Measurements from ENCODE around the gene UHMK1.
"Not testable (repeated sequence)": the region's sequence is repeated elsewhere in the genome, so short reads cannot be mapped to it uniquely, and the experiment has no call there.

Gene UHMK1

DNA sequence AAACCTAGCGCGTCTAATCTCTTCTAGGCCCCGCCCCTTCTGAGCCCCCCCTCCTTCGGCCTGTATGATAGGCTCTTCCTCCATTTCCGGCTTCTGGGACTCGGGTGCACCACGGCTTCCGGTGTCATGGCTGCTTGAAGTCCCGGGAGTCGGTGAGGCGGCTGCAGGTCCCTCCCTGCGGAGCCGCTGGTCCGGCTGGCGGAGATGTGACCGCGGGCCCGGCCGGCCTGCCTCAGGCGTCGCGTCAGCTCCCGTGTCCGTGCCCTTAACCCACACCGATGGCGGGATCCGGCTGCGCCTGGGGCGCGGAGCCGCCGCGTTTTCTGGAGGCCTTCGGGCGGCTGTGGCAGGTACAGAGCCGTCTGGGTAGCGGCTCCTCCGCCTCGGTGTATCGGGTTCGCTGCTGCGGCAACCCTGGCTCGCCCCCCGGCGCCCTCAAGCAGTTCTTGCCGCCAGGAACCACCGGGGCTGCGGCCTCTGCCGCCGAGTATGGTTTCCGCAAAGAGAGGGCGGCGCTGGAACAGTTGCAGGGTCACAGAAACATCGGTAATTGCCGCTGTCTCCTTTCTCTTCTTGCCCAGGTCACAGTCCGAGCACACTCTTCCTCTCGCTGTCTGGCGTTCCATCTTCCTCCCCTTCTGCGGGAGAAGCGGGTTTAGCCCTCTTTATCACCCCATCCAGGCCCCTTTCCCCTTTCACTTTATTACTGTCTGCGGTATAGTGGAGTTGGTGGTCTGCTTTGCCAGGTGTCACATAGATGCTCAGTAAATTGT lies at the start of gene UHMK1:
UHMK1 (plus strand) TSS at position 96 of the 773 bp plus-strand sequence; CDS start at position 279, 183 bp downstream.
- DNase-seq: peak; percentile 27 to 93 (median 84)

- DNase-seq: not testable (repeated sequence)
Observed at GRCh38 chr1:162454361-162454760, 43.3 kb upstream of the UHMK1 start.

GRCh38 chr1:162456323-162456722 lies 41.3 kb upstream of the UHMK1 start:
- DNase-seq: no peak

DNA sequence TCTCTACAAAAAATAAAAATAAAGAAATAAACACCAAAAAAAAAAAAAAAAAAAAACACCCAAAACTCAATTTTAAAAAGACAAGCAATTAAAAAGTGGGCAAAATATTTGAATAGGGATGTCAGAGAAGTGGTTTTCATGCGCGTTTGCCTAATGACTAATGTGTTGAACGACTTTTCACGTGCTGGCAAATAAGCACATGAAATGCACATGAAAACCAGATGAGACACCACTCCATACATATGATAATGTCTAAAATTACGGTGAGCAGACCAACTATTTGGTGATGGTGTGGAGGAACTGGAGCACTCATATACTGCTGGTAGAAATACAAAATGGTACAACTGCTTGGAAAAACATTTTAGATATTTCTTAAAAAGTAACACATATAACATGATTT lies 39.4 kb upstream of the UHMK1 start:
- DNase-seq: no peak

GRCh38 chr1:162462425-162462824 lies 35.2 kb upstream of the UHMK1 start:
- DNase-seq: not testable (repeated sequence)

- DNase-seq: no peak
Observed at GRCh38 chr1:162463021-162463420, 34.6 kb upstream of the UHMK1 start.

DNA sequence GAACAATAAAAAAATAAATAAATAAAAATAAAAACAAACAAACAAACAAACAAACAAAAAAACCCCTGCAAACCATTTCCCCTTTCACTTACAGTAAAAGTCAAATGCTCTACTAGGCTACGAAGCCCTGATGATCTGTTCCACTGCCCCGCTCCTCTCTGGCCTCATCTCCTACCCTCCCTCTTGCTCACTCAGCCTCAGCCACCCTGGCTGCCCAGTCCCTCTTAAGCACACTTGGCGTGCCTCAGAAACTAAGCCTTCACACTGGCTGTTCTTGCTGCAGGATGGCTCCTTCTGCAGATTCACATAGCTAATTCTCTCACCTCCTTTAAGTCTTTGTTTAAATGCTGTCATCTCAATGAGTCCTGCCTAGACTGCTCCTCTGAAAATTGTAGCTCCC lies 30.8 kb upstream of the UHMK1 start:
- DNase-seq: no peak

- no peak for DNase-seq
Observed at GRCh38 chr1:162470216-162470615, 27.4 kb upstream of the UHMK1 start.

GRCh38 chr1:162471290-162471853 lies 26.2 kb upstream of the UHMK1 start:
- no peak for DNase-seq

GRCh38 chr1:162475089-162475488 lies 22.5 kb upstream of the UHMK1 start:
- peak in 30 of 58 donors; percentile 1 to 56 (median 13) for DNase-seq

DNA sequence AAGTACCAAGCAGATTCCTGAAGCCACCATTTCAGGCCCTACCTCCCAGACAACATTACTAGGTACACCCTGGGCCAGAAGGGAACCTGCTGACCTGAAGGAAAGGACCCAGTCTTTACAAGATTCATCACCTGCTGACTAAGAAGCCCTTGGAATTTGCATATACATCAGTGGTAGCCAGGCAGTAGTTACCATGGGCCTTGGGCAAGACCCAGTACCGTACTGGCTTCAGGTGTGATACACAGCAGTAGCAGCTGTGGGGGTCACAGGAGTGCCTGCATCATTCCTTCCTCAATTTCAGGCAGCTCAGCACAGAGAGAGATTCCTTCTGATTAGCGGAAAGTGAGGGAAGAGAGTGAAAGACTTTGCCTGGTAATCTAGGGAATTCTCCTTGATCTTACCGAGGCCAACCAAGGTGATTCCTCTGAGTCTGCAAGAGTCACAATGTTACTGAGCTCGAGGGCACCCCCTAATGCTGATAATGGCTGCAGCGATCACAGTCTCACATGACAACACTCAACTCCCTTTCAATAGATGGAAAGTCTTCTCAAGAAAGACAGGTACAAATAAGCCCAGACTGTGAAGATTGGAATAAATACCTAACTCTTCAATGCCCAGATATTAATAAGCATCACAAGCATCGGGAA lies 22.0 kb upstream of the UHMK1 start:
- DNase-seq: no peak

- no peak for DNase-seq
Observed at GRCh38 chr1:162476620-162477019, 21.0 kb upstream of the UHMK1 start.

- DNase-seq: no peak
Observed at GRCh38 chr1:162485236-162485635, 12.4 kb upstream of the UHMK1 start.

DNA sequence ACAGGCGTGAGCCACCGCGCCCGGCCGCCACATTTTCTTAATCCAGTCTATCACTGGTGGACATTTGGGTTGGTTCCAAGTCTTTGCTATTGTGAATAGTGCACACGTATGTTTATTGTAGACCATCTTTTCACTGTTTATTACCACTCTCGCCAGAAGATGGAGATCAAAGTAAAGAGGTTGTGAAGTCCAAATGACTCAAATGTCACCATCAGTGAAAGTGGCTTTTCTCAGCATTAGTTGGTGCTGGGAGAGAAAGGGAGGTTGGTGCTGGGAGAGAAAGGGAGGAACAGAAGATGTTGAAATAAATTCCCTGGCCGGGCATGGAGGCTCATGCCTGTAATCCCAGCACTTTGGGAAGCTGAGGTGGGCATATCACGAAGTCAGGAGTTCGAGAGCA lies 10.4 kb upstream of the UHMK1 start:
- DNase-seq: no peak

DNA sequence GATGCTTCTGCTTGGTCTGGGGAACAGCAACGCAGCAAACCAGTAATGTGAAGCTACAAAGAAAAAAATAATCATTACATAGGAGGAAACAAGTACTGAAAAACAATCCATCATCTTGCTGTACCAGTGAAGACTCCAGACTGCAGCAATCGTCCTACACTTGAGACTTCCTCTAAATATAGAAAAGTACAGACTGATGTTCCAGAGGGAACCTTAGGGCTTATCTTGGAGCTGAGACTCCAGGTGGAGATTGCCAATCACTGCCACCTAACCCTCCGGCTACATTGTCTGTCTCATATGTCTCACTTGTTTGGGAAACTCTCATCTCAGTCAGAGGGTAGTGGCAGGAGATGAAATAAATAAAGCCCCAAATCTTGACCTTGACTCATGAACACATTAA lies 9.4 kb upstream of the UHMK1 start:
- DNase-seq: no peak

DNA sequence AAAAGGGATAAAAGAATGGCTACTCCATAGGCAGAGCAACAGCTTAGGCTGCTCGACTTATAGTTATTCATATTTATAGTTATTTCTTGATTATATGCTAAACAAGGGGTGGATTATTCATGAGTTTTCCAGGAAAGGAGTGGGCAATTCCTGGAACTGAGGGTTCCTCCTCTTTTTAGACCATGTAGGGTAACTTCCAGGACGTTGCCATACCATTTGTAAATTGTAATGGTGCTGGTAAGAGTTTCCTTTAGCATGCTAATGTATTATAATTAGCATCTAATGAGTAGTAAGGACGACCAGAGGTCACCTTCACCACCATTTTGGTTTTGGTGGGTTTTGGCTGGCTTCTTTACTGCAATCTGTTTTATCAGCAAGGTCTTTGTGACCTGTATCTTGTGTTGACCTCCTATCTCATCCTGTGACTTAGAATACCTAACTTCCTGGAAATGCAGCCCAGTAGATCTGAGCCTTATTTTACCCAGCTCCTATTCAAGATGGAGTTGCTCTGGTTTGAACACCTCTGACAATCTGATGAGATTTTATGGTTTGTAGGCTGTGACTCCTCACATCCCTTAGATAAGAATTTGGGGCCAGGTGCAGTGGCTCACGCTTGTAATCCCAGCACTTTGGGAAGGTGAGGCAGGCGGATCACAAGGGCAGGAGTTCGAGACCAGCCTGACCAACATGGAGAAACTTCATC lies 1.9 kb upstream of the UHMK1 start:
- not testable (repeated sequence) for DNase-seq

GRCh38 chr1:162497104-162497722 lies 405 bp upstream of the UHMK1 start:
- no peak for DNase-seq

GRCh38 chr1:162498496-162498810 lies 835 bp downstream of the UHMK1 start:
- DNase-seq: no peak

DNA sequence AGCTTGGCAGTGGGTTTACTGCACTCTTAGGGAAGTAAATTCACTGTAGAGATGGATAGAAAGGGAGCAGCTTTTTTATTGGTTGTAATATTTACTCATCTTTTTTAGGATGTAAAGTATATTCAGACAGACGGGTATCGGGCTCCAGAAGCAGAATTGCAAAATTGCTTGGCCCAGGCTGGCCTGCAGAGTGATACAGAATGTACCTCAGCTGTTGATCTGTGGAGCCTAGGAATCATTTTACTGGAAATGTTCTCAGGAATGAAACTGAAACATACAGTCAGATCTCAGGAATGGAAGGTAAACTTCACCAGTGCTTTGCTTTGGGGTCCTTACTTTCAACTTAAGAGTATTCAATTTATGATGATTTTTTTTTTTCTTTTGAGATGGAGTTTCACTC lies 3.2 kb downstream of the UHMK1 start:
- no peak for DNase-seq

- DNase-seq: no peak
Observed at GRCh38 chr1:162502077-162502476, 4.5 kb downstream of the UHMK1 start.

GRCh38 chr1:162502928-162503327 lies 5.3 kb downstream of the UHMK1 start:
- no peak for DNase-seq

DNA sequence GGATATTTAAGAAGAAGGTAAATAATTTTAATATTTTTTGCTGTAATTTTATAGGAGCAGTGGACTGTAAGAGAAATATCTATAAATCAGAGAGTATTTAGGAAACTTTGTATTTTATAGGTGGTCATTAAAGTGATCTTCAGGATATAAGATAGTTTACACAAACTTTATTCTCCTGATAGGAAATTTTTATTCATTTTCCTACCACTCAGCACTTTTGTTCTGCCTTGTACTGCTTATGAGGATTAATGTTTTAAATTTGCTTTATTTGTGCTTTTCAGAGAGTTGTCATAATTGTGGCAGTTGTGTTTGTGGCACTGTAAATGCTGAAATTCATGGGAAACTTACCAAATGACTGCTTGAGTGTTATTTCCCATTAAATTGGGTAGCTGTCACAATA lies 29.7 kb downstream of the UHMK1 start:
- no peak for DNase-seq
